ENCODE measurements around the gene RGS6.

RGS6 gene

GRCh38 chr14:72236629-72237028 is 304.4 kb downstream of the RGS6 start:
- no peaks in the 10 kb centered on the region for H3K36me3 Mint-ChIP-seq (ENCODE audit: low read depth)
- peaks cover 7% of the 10 kb centered on the region for H3K27me3 Mint-ChIP-seq
- peaks cover 3% of the 10 kb centered on the region for H3K4me1 Mint-ChIP-seq (ENCODE audit: low read depth)
- H3K4me3 Mint-ChIP-seq, result no peak overlapping the region
- H3K27ac Mint-ChIP-seq, result no peak overlapping the region
- H3K9me3 Mint-ChIP-seq, result no peaks in the 10 kb centered on the region

- Mint-ChIP-seq H3K27ac (no peak overlapping the region), H3K4me1 (ENCODE audit: low read depth) (peaks cover 3% of the 10 kb centered on the region), H3K4me3 (no peak overlapping the region), H3K27me3 (peaks cover 7% of the 10 kb centered on the region), H3K36me3 (ENCODE audit: low read depth) (no peaks in the 10 kb centered on the region), H3K9me3 (no peaks in the 10 kb centered on the region)
These were observed 305.8 kb downstream of the RGS6 start for GRCh38 chr14:72237722-72238666.

- Mint-ChIP-seq H3K27me3 (peaks cover 26% of the 10 kb centered on the region), H3K9me3 (no peaks in the 10 kb centered on the region), H3K27ac (no peak overlapping the region), H3K4me3 (no peak overlapping the region), H3K36me3 (ENCODE audit: low read depth) (no peaks in the 10 kb centered on the region), H3K4me1 (ENCODE audit: low read depth) (no peaks in the 10 kb centered on the region)
These were observed 311.4 kb downstream of the RGS6 start for GRCh38 chr14:72243309-72244293.

- Mint-ChIP-seq H3K4me3 (no peak overlapping the region), H3K27me3 (peaks cover 37% of the 10 kb centered on the region)
These were observed 315.8 kb downstream of the RGS6 start for GRCh38 chr14:72247896-72248465.

GRCh38 chr14:72253503-72253902 is 321.3 kb downstream of the RGS6 start:
- peaks cover 14% of the 10 kb centered on the region for H3K4me1 Mint-ChIP-seq (ENCODE audit: low read depth)
- H3K9me3 Mint-ChIP-seq, result peaks cover 8% of the 10 kb centered on the region
- H3K27ac Mint-ChIP-seq, result no peak overlapping the region
- no peaks in the 10 kb centered on the region for H3K36me3 Mint-ChIP-seq (ENCODE audit: low read depth)
- H3K27me3 Mint-ChIP-seq, result peaks cover 24% of the 10 kb centered on the region
- H3K4me3 Mint-ChIP-seq, result no peak overlapping the region

More at GRCh38 chr14:72247896-72248465, 315.8 kb downstream of the RGS6 start:
- H3K4me1 Mint-ChIP-seq (ENCODE audit: low read depth), result no peaks in the 10 kb centered on the region
- H3K9me3 Mint-ChIP-seq, result peaks cover 5% of the 10 kb centered on the region
- no peaks in the 10 kb centered on the region for H3K36me3 Mint-ChIP-seq (ENCODE audit: low read depth)
- H3K27ac Mint-ChIP-seq, result no peak overlapping the region

- Mint-ChIP-seq H3K36me3 (ENCODE audit: low read depth) (no peaks in the 10 kb centered on the region), H3K4me3 (no peak overlapping the region), H3K27ac (no peak overlapping the region), H3K27me3 (peaks cover 20% of the 10 kb centered on the region), H3K4me1 (ENCODE audit: low read depth) (peaks cover 14% of the 10 kb centered on the region), H3K9me3 (peaks cover 6% of the 10 kb centered on the region)
These were observed 322.1 kb downstream of the RGS6 start for GRCh38 chr14:72254202-72254936.

- no peak overlapping the region for H3K4me3 Mint-ChIP-seq
- H3K27ac Mint-ChIP-seq, result no peak overlapping the region
- peaks cover 3% of the 10 kb centered on the region for H3K9me3 Mint-ChIP-seq
- H3K36me3 Mint-ChIP-seq (ENCODE audit: low read depth), result no peaks in the 10 kb centered on the region
- peaks cover 14% of the 10 kb centered on the region for H3K4me1 Mint-ChIP-seq (ENCODE audit: low read depth)
- H3K27me3 Mint-ChIP-seq, result peaks cover 20% of the 10 kb centered on the region
These were observed 322.8 kb downstream of the RGS6 start for GRCh38 chr14:72254937-72255472.

GRCh38 chr14:72256055-72256454 is 323.8 kb downstream of the RGS6 start:
- peaks cover 23% of the 10 kb centered on the region for H3K27me3 Mint-ChIP-seq
- H3K4me3 Mint-ChIP-seq, result no peak overlapping the region
- H3K27ac Mint-ChIP-seq, result no peak overlapping the region
- peaks cover 14% of the 10 kb centered on the region for H3K4me1 Mint-ChIP-seq (ENCODE audit: low read depth)
- H3K36me3 Mint-ChIP-seq (ENCODE audit: low read depth), result no peaks in the 10 kb centered on the region
- H3K9me3 Mint-ChIP-seq, result peaks cover 3% of the 10 kb centered on the region

GRCh38 chr14:72261068-72261467 is 328.8 kb downstream of the RGS6 start:
- Mint-ChIP-seq H3K36me3 (ENCODE audit: low read depth) (no peaks in the 10 kb centered on the region), H3K27me3 (peaks cover 16% of the 10 kb centered on the region), H3K27ac (no peak overlapping the region), H3K4me3 (no peak overlapping the region), H3K9me3 (no peaks in the 10 kb centered on the region), H3K4me1 (ENCODE audit: low read depth) (peaks cover 3% of the 10 kb centered on the region)

GRCh38 chr14:72262771-72263170 is 330.5 kb downstream of the RGS6 start:
- no peak overlapping the region for H3K27ac Mint-ChIP-seq
- H3K27me3 Mint-ChIP-seq, result peaks cover 16% of the 10 kb centered on the region
- H3K4me3 Mint-ChIP-seq, result no peak overlapping the region
- H3K36me3 Mint-ChIP-seq (ENCODE audit: low read depth), result no peaks in the 10 kb centered on the region
- no peaks in the 10 kb centered on the region for H3K9me3 Mint-ChIP-seq
- H3K4me1 Mint-ChIP-seq (ENCODE audit: low read depth), result no peaks in the 10 kb centered on the region

- Mint-ChIP-seq H3K27ac (no peak overlapping the region), H3K27me3 (peaks cover 11% of the 10 kb centered on the region), H3K36me3 (ENCODE audit: low read depth) (no peaks in the 10 kb centered on the region), H3K9me3 (no peaks in the 10 kb centered on the region), H3K4me1 (ENCODE audit: low read depth) (no peaks in the 10 kb centered on the region), H3K4me3 (no peak overlapping the region)
These were observed 332.5 kb downstream of the RGS6 start for GRCh38 chr14:72264716-72265115.

- H3K9me3 Mint-ChIP-seq, result no peaks in the 10 kb centered on the region
- H3K27me3 Mint-ChIP-seq, result peaks cover 15% of the 10 kb centered on the region
- no peak overlapping the region for H3K4me3 Mint-ChIP-seq
- no peaks in the 10 kb centered on the region for H3K36me3 Mint-ChIP-seq (ENCODE audit: low read depth)
- H3K4me1 Mint-ChIP-seq (ENCODE audit: low read depth), result no peaks in the 10 kb centered on the region
- no peak overlapping the region for H3K27ac Mint-ChIP-seq
These were observed 338.0 kb downstream of the RGS6 start for GRCh38 chr14:72270147-72270727.

GRCh38 chr14:72270749-72271148 is 338.5 kb downstream of the RGS6 start:
- Mint-ChIP-seq H3K4me1 (ENCODE audit: low read depth) (no peaks in the 10 kb centered on the region), H3K27me3 (peaks cover 15% of the 10 kb centered on the region), H3K9me3 (no peaks in the 10 kb centered on the region), H3K27ac (no peak overlapping the region), H3K36me3 (ENCODE audit: low read depth) (no peaks in the 10 kb centered on the region), H3K4me3 (no peak overlapping the region)

- no peaks in the 10 kb centered on the region for H3K9me3 Mint-ChIP-seq
- H3K27me3 Mint-ChIP-seq, result peaks cover 15% of the 10 kb centered on the region
- no peaks in the 10 kb centered on the region for H3K36me3 Mint-ChIP-seq (ENCODE audit: low read depth)
- H3K4me3 Mint-ChIP-seq, result no peak overlapping the region
- no peak overlapping the region for H3K27ac Mint-ChIP-seq
- H3K4me1 Mint-ChIP-seq (ENCODE audit: low read depth), result no peaks in the 10 kb centered on the region
These were observed 343.0 kb downstream of the RGS6 start for GRCh38 chr14:72275242-72275641.
